ENCODE measurements around the gene APAF1.

DNA sequence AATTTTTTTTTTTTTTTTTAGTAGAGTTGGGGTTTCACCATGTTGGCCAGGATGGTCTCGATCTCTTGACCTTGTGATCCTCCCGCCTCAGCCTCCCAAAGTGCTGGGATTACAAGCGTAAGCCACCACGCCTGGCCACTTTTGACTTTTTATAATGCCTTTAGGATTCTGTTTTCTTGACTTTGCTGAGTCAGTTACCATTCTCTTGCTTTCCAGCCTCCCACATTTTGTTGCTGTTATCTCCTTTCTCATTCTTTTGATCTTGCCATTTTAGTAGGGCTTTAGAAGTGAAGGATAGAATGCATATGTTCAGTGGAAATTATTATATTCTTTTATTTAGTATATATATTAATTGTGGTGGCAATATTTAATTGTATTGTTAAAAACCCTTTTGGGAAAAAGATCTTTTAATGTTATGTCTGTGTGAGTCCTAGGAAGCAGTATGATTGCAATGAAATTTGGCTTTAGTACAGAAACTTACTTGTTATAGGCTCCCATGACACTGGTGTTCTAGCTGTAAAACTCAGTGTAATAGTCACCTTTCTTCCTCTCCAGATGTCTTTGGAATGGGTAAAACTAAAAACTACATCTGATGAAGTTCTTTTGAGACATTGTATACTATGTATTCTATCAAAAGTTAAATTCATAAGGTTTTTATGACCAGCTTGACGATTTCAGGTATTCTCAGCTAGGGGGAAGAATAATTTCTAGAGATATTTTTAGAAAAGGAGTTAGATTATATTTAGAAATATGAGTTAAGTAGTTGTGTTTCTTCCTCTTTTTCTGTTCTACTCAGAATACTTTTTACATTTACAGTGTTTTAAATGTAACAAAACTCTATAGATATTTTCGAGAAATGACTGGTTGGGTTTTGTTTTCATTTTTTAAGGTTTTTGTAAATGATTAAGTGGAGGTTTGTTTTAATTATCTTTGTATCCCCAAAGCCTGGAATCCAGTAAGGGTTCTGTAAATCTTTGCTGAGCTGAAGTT lies 74.7 kb downstream of the APAF1 start:
- TF ChIP-seq HDGF (IDR thresholded peaks at IDR 0.05; ENCODE audit: borderline replicate concordance) (no peak), NFRKB (IDR thresholded peaks at IDR 0.05) (no peak), FOXA1 (IDR thresholded peaks at IDR 0.05) (no peak), SP1 (IDR thresholded peaks at IDR 0.05) (no peak), ARNT (IDR thresholded peaks at IDR 0.05) (no peak)
